Mucosa of stomach (tissue), 1 donor: ENCODE results near the gene GOLGA6L2.
"Not testable (repeated sequence)": the region's sequence is repeated elsewhere in the genome, so short reads cannot be mapped to it uniquely, and the experiment has no call there.

Source experiments
- H3K27me3 ChIP-seq: one replicate; pipeline ENCODE4 v1.7.0; 2013; ENCODE audit warnings: mild to moderate bottlenecking, low read length; ENCODE audit not compliant: control insufficient read depth, insufficient read depth
- H3K36me3 ChIP-seq: one replicate; pipeline ENCODE4 v1.7.0; 2013; ENCODE audit warnings: low read length; ENCODE audit not compliant: control insufficient read depth, insufficient read depth
- H3K4me1 ChIP-seq: one replicate; pipeline ENCODE4 v1.7.0; 2013; ENCODE audit warnings: mild to moderate bottlenecking, low read length; ENCODE audit not compliant: control insufficient read depth, insufficient read depth
- H3K4me3 ChIP-seq: one replicate; pipeline ENCODE4 v1.7.0; 2013; ENCODE audit warnings: low read length
- H3K9ac ChIP-seq: one replicate; pipeline ENCODE4 v1.7.0; 2013; ENCODE audit warnings: mild to moderate bottlenecking, low read length, moderate library complexity
- H3K9me3 ChIP-seq: one replicate; pipeline ENCODE4 v1.7.0; 2013; ENCODE audit warnings: mild to moderate bottlenecking, low read length, moderate library complexity; ENCODE audit not compliant: control insufficient read depth
- donor health status: Pancreatic carcinoma.

Gene GOLGA6L2

GRCh38 chr15:23422099-23422945, 24.7 kb downstream of the GOLGA6L2 start:
- Histone ChIP-seq H3K9me3 (no peaks in the 10 kb centered on the region), H3K4me1 (no peaks in the 10 kb centered on the region), H3K36me3 (no peaks in the 10 kb centered on the region), H3K9ac (no peak overlapping the region), H3K27me3 (no peaks in the 10 kb centered on the region), H3K4me3 (no peak overlapping the region)

- H3K9ac ChIP-seq = no peak overlapping the region
- no peaks in the 10 kb centered on the region for H3K27me3 ChIP-seq
- no peak overlapping the region for H3K4me3 ChIP-seq
- no peaks in the 10 kb centered on the region for H3K4me1 ChIP-seq
- no peaks in the 10 kb centered on the region for H3K9me3 ChIP-seq
- no peaks in the 10 kb centered on the region for H3K36me3 ChIP-seq
These were observed 26.1 kb downstream of the GOLGA6L2 start for GRCh38 chr15:23420806-23421575.

DNA sequence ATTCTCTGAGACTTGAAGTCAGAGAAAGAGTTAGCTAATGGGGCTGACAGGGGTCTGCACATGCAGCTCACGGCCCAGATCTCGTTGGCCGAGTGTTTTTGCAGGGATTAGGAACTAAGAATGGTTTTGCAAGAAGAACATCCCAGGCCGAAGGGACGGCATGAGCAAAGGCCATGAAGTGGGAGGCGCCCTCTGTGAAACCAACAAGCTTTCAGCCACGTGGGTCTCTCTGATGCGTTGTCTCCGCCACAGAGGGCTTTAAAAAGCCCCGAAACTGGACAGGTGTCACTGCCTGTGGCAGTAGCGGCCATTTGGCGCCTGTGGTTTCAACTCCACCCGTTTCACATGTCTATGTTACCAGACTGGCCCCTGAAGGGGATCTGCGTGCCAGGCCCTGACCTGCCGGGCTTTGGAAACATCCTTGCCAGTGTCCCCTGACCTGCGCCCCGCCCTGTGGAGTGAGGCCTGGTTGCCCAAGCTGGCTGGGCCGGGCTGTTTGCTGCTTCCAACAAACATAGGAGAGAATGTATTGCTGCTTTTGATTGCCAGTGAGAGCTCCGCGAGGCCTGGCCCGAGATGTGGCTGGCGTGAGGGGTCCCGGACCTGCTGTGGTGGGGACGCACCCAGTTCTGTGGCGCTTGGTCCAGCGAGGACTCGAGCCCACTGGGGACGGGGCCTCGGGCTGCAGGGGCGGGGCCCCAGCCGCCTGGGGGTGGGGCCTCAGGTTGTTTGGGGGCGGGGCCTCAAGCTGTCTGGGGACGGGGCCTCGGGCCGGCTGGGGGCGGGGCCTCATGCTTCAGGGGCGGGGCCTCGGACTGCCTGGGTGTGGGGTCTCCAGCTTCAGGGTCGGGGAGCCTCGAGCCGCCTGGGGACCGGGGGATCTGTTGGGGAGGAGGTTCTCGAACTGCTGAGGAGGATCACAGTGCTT, 30.4 kb downstream of the GOLGA6L2 start:
- Histone ChIP-seq H3K27me3 (no peaks in the 10 kb centered on the region), H3K4me1 (no peaks in the 10 kb centered on the region), H3K36me3 (no peaks in the 10 kb centered on the region), H3K9ac (no peak overlapping the region), H3K9me3 (no peaks in the 10 kb centered on the region), H3K4me3 (no peak overlapping the region)

DNA sequence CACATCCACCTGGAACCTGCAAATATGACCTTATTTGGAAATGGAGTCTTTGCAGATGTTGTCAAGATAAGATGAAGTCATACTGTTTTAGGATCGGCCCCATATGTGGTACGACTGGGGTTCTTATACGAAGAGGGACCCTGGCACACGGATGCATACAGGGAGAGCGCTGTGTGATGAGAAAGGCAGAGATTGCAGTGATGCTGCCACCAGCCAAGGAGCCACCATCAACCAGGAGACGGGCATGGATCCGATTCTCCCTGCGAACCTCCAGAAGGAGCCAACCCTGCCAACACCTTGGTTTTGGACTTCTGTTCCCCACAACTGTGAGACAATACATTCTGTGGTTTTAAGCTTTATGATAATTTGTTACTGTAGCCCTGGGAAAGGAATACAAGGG, 31.2 kb downstream of the GOLGA6L2 start:
- H3K4me3 ChIP-seq, H3K9ac ChIP-seq, H3K4me1 ChIP-seq, H3K27me3 ChIP-seq, H3K9me3 ChIP-seq, H3K36me3 ChIP-seq: not testable (repeated sequence)

- H3K27me3 ChIP-seq = no peaks in the 10 kb centered on the region
- no peaks in the 10 kb centered on the region for H3K4me1 ChIP-seq
- H3K4me3 ChIP-seq = no peak overlapping the region
- no peak overlapping the region for H3K9ac ChIP-seq
- no peaks in the 10 kb centered on the region for H3K36me3 ChIP-seq
- H3K9me3 ChIP-seq = no peaks in the 10 kb centered on the region
These were observed 31.6 kb downstream of the GOLGA6L2 start for GRCh38 chr15:23415321-23415865.

- not testable (repeated sequence) for H3K4me3 ChIP-seq, H3K36me3 ChIP-seq, H3K4me1 ChIP-seq, H3K27me3 ChIP-seq, H3K9me3 ChIP-seq, H3K9ac ChIP-seq
These were observed 34.0 kb downstream of the GOLGA6L2 start for GRCh38 chr15:23412881-23413600.

GRCh38 chr15:23411841-23412240, 35.2 kb downstream of the GOLGA6L2 start:
- H3K4me3 ChIP-seq = no peak overlapping the region
- H3K9ac ChIP-seq = no peak overlapping the region
- H3K4me1 ChIP-seq = no peaks in the 10 kb centered on the region
- no peaks in the 10 kb centered on the region for H3K36me3 ChIP-seq
- no peaks in the 10 kb centered on the region for H3K9me3 ChIP-seq
- H3K27me3 ChIP-seq = no peaks in the 10 kb centered on the region

DNA sequence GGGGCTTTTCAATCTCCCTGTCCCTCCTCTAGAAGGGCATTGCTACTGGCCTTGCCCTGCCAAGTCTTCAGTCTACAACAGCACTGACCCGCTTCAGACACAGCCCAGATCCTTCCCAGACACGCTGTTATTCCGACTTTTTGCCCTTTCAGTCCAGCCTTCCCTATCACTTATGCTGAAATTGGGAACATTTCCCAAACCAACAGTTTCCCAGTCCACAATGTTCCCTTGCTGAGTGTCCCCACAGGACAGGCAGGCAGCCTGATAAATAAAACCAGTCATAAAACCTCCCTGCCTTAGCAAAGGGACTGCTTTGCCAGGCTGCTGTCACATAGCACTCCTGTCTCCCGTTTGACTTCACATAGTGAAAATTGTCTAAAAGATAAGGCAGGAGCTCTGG, 43.5 kb downstream of the GOLGA6L2 start:
- Histone ChIP-seq H3K9ac (no peak overlapping the region), H3K36me3 (no peaks in the 10 kb centered on the region), H3K9me3 (no peaks in the 10 kb centered on the region), H3K27me3 (no peaks in the 10 kb centered on the region), H3K4me3 (no peak overlapping the region), H3K4me1 (no peaks in the 10 kb centered on the region)

DNA sequence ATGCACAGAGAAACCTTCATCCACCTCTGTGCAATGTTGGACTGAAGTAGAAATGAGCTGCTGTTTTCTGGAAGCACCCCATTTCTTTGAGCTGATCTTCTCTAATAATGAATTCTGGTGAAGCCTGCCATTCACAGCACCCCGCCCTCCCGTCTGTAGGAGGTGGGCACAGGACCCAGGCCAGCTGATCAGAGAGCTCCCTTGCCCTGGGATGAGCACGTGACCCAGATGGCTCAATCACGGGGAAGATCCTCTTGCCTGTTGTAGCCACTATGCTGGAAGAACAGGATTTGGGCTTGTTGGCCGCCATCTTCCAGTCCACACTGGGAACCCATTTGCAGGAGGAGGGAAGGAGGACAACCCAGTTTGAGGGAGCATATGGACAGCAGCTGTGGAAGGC, 44.5 kb downstream of the GOLGA6L2 start:
- H3K27me3 ChIP-seq = no peaks in the 10 kb centered on the region
- H3K4me3 ChIP-seq = no peak overlapping the region
- H3K4me1 ChIP-seq = no peaks in the 10 kb centered on the region
- H3K9me3 ChIP-seq = no peaks in the 10 kb centered on the region
- no peak overlapping the region for H3K9ac ChIP-seq
- H3K36me3 ChIP-seq = no peaks in the 10 kb centered on the region

DNA sequence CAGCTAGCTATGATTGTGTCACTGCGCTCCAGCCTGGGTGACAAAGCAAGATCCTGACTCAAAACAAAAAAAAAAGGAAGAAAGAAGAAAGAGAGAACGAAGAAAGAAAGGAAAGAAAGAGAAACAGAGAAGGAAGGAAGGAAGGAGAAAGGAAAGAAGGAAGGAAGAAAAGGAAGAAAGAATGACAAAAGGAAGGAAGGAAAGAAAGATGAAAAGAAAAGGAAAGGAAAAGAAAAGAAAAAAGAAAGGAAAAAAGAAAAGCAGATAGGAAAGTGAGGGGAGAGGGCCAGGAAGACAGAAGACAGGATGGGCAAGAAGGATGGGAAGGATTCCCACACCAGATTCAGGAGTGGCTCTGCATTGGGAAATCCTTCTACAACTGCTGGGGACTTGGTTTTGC, 44.9 kb downstream of the GOLGA6L2 start:
- Histone ChIP-seq H3K4me1 (no peaks in the 10 kb centered on the region), H3K36me3 (no peaks in the 10 kb centered on the region)

DNA sequence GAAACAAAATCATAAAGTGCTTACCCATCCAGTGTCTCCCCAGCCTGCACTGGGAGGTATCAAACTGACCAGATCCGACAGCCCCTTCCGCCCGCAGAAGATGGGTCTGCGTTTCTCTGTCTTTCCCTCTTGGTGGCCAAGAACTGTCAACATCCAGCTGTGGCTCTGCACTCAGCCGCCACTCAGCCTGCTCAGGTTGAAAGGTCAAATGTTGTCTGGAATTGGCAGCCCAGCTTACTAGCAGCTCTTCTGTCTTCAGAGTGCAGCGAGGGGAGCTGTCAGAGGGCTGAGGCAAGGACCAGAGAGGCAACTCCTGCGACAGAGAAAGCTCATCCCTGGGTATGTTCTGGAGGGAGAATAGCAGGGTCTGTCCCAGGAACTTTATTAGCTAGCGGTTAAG, 45.4 kb downstream of the GOLGA6L2 start:
- no peaks in the 10 kb centered on the region for H3K36me3 ChIP-seq
- no peak overlapping the region for H3K4me3 ChIP-seq
- H3K4me1 ChIP-seq = no peaks in the 10 kb centered on the region
- H3K9me3 ChIP-seq = no peaks in the 10 kb centered on the region
- H3K9ac ChIP-seq = no peak overlapping the region
- no peaks in the 10 kb centered on the region for H3K27me3 ChIP-seq

More for the DNA sequence above, 44.9 kb downstream of the GOLGA6L2 start:
- no peak overlapping the region for H3K4me3 ChIP-seq
- no peaks in the 10 kb centered on the region for H3K27me3 ChIP-seq
- H3K9me3 ChIP-seq = no peaks in the 10 kb centered on the region
- no peak overlapping the region for H3K9ac ChIP-seq
